Panc1 (cell line): ENCODE results near the gene XKR8. TPM values are rescaled to one million over a fixed set of nuclear protein-coding genes. Genes with fewer than 3 reads are reported as not detected.
A peak's percentile ranks its signal among the peaks of the same experiment; 100 is the strongest.

Experiments used
- ATAC-seq: fragments of 200-7000 bp; cut with Tn5 transposase; 2 replicates; pipeline ENCODE4 v1.9.1; 2020; ENCODE audit warnings: mild to moderate bottlenecking, moderate library complexity
- BruUV-seq: library from RNA; stranded (reverse); fragments of 400-500 nt; replicated peaks from 2 replicates; lab custom pipeline; 2021; lab: Mats Ljungman, UMichigan
- CTCF ChIA-PET: fragments of 300-600 bp; sonication (Branson Sonifier 250); formaldehyde crosslinking; loops from one replicate; lab custom pipeline; 2022; ENCODE audit warnings: antibody characterized with exemption; lab: Charles Lee
- POLR2A ChIA-PET: fragments of 300-600 bp; sonication (Branson Sonifier 250); formaldehyde crosslinking; loops from one replicate; lab custom pipeline; 2022; ENCODE audit warnings: antibody characterized with exemption; lab: Charles Lee
- DNase-seq: peaks from one replicate; pipeline ENCODE4 v3.0.0-alpha.2; 2010; ENCODE audit warnings: low read depth, low spot score
- H3K27ac ChIP-seq: 2 replicates; pipeline ENCODE4 v1.5.1; 2011; ENCODE audit warnings: mild to moderate bottlenecking, low read length, inconsistent platforms
- H3K27me3 ChIP-seq: fragments of 200-500 bp; sonication (Bioruptor generic); 2 replicates; pipeline ENCODE4 v1.6.0; 2014; ENCODE audit warnings: low read length, inconsistent platforms; ENCODE audit not compliant: control insufficient read depth, insufficient read depth
- H3K36me3 ChIP-seq: fragments of 200-500 bp; sonication (Bioruptor generic); 2 replicates; pipeline ENCODE4 v1.5.1; 2014; ENCODE audit warnings: inconsistent platforms, mild to moderate bottlenecking, low read length, moderate library complexity; ENCODE audit not compliant: control insufficient read depth, insufficient read depth
- H3K4me1 ChIP-seq: 2 replicates; pipeline ENCODE4 v1.5.1; 2011; ENCODE audit warnings: inconsistent platforms, mild to moderate bottlenecking, low read length, moderate library complexity; ENCODE audit not compliant: control insufficient read depth, insufficient read depth
- H3K4me3 ChIP-seq, 2 experiments: 2 replicates each; pipeline ENCODE4 v1.5.1; 2011 to 2012; ENCODE audit warnings: low read depth in 2 of 2, low read length in 2 of 2, mild to moderate bottlenecking in 2 of 2, inconsistent platforms in 1 of 2, moderate library complexity in 1 of 2
- H3K9me3 ChIP-seq: fragments of 200-500 bp; sonication (Bioruptor generic); 2 replicates; pipeline ENCODE4 v1.5.1; 2014; ENCODE audit warnings: low read depth, mild to moderate bottlenecking, inconsistent platforms, low read length, moderate library complexity; ENCODE audit not compliant: control insufficient read depth, insufficient read depth
- POLR2AphosphoS5 ChIP-seq: IDR thresholded peaks from 2 replicates; pipeline ENCODE4 v1.6.1; 2012; ENCODE audit warnings: mild to moderate bottlenecking, low read depth, low read length, moderate library complexity
- SIN3A ChIP-seq: IDR thresholded peaks from 2 replicates; pipeline ENCODE4 v1.6.1; 2012; ENCODE audit warnings: low read depth, mild to moderate bottlenecking, low read length, moderate library complexity, borderline replicate concordance; ENCODE audit not compliant: insufficient read depth
- TCF7L2 ChIP-seq: IDR thresholded peaks from 2 replicates; pipeline ENCODE4 v1.6.1; 2011; ENCODE audit warnings: mild to moderate bottlenecking, low read depth, low read length, inconsistent platforms
- in situ Hi-C: cut with HindIII; loops from 2 replicates; pipeline ENCODE4 v1.10.0; 2016; ENCODE audit warnings: low sequenced_read_pairs, low pct_unique_long_range_greater_than_20kb
- intact Hi-C: fragments of 100-400 bp; cut with micrococcal nuclease; formaldehyde crosslinking; loops from one replicate; pipeline ENCODE4 v1.10.0; 2022; ENCODE audit not compliant: unreplicated experiment
- total RNA-seq: library from RNA; stranded (reverse); gene quantifications from one replicate; pipeline ENCODE4 v1.2.1, GENCODE V29; 2021; ENCODE audit not compliant: unreplicated experiment
- TF ChIP-seq, protein P1 (sequence below): fragments of 450-650 bp; IDR thresholded peaks from 2 replicates; pipeline ENCODE4 v1.5.1; 2017; ENCODE audit warnings: mild to moderate bottlenecking
- TF ChIP-seq, protein P2 (sequence below), 2 experiments: IDR thresholded peaks; 2 replicates each; pipeline ENCODE4 v1.6.1; 2011 to 2012; ENCODE audit warnings: low read depth in 2 of 2, control low read depth in 1 of 2, low read length in 1 of 2, mild to moderate bottlenecking in 1 of 2, moderate library complexity in 1 of 2; ENCODE audit not compliant: insufficient read depth in 1 of 2

The XKR8 gene
- total RNA-seq, 1 experiment from 2014 or later: 10.6 TPM

DNA sequence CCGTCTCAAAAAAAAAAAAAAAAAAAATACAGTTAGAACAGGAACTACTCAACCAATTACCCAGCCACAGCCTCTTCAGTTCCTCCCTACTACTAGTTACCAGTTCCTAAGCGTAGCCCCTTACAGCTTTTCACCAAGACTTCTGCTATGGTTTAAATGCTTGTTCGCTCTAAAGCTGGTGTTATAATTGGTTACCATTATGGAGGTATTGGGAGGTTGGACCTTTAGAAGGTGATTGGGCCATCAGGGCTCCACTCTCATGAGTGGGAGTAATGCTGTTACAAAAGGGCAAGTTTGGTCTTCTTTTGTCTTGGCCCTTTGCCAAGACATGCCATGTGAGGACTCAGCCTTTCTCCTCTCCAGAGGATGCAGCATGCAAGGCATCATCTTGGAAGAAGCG lies 28.0 kb upstream of the XKR8 start:
- Histone ChIP-seq H3K4me3 (no peak overlapping the region), H3K27ac (no peak overlapping the region), H3K9me3 (no peaks in the 10 kb centered on the region), H3K36me3 (no peaks in the 10 kb centered on the region), H3K4me1 (peaks cover 12% of the 10 kb centered on the region), H3K27me3 (no peaks in the 10 kb centered on the region)
- TF ChIP-seq, protein P1, sequence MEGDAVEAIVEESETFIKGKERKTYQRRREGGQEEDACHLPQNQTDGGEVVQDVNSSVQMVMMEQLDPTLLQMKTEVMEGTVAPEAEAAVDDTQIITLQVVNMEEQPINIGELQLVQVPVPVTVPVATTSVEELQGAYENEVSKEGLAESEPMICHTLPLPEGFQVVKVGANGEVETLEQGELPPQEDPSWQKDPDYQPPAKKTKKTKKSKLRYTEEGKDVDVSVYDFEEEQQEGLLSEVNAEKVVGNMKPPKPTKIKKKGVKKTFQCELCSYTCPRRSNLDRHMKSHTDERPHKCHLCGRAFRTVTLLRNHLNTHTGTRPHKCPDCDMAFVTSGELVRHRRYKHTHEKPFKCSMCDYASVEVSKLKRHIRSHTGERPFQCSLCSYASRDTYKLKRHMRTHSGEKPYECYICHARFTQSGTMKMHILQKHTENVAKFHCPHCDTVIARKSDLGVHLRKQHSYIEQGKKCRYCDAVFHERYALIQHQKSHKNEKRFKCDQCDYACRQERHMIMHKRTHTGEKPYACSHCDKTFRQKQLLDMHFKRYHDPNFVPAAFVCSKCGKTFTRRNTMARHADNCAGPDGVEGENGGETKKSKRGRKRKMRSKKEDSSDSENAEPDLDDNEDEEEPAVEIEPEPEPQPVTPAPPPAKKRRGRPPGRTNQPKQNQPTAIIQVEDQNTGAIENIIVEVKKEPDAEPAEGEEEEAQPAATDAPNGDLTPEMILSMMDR: no peak
- TF ChIP-seq POLR2AphosphoS5 (no peak), SIN3A (no peak), TCF7L2 (no peak)
- TF ChIP-seq, protein P2, sequence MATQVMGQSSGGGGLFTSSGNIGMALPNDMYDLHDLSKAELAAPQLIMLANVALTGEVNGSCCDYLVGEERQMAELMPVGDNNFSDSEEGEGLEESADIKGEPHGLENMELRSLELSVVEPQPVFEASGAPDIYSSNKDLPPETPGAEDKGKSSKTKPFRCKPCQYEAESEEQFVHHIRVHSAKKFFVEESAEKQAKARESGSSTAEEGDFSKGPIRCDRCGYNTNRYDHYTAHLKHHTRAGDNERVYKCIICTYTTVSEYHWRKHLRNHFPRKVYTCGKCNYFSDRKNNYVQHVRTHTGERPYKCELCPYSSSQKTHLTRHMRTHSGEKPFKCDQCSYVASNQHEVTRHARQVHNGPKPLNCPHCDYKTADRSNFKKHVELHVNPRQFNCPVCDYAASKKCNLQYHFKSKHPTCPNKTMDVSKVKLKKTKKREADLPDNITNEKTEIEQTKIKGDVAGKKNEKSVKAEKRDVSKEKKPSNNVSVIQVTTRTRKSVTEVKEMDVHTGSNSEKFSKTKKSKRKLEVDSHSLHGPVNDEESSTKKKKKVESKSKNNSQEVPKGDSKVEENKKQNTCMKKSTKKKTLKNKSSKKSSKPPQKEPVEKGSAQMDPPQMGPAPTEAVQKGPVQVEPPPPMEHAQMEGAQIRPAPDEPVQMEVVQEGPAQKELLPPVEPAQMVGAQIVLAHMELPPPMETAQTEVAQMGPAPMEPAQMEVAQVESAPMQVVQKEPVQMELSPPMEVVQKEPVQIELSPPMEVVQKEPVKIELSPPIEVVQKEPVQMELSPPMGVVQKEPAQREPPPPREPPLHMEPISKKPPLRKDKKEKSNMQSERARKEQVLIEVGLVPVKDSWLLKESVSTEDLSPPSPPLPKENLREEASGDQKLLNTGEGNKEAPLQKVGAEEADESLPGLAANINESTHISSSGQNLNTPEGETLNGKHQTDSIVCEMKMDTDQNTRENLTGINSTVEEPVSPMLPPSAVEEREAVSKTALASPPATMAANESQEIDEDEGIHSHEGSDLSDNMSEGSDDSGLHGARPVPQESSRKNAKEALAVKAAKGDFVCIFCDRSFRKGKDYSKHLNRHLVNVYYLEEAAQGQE (IDR thresholded peaks at IDR 0.05; ENCODE audit: insufficient read depth in 1 of 2, low read depth in 2 of 2, low read length in 1 of 2): no peak
- in situ Hi-C loops: no loop called here
- ATAC-seq (no peak), DNase-seq (no peak)
- intact Hi-C loops: no loop called here
- CTCF ChIA-PET: no interaction called here
- POLR2A ChIA-PET: no interaction called here
- BruUV-seq: no TSS peak

- intact Hi-C loops (no loop called here), in situ Hi-C loops (no loop called here)
- ATAC-seq: peak; percentile 92
- DNase-seq: no peak
- no peak for TF ChIP-seq TCF7L2
- no peak for TF ChIP-seq POLR2AphosphoS5
- TF ChIP-seq, protein P2 (IDR thresholded peaks at IDR 0.05; ENCODE audit: insufficient read depth in 1 of 2, low read depth in 2 of 2, low read length in 1 of 2): no peak
- no peak for TF ChIP-seq SIN3A
- BruUV-seq: no TSS peak
- Histone ChIP-seq H3K27me3 (no peaks in the 10 kb centered on the region), H3K4me3 (peak within 1 kb of the TSS; percentile 25 to 55), H3K27ac (no peak within 1 kb of the TSS), H3K36me3 (no peaks in the 10 kb centered on the region), H3K9me3 (no peaks in the 10 kb centered on the region), H3K4me1 (peaks cover 16% of the 10 kb centered on the region)
- CTCF ChIA-PET: interaction anchor here (0.6 kb wide), 1 partner anchor 10 kb away, joined by 4 read pairs; no protein-coding TSS in a partner anchor
- POLR2A ChIA-PET: no interaction called here
Observed at GRCh38 chr1:27934818-27935549, 24.8 kb upstream of the XKR8 start, which contains the start of gene SMPDL3B. SMPDL3B (plus strand) TSS chr1:27935000; CDS start chr1:27935184, 184 bp downstream.
